ENCODE measurements around the gene PAWR.
"Not testable (repeated sequence)": the region's sequence is repeated elsewhere in the genome, so short reads cannot be mapped to it uniquely, and the experiment has no call there.

The PAWR gene

DNA sequence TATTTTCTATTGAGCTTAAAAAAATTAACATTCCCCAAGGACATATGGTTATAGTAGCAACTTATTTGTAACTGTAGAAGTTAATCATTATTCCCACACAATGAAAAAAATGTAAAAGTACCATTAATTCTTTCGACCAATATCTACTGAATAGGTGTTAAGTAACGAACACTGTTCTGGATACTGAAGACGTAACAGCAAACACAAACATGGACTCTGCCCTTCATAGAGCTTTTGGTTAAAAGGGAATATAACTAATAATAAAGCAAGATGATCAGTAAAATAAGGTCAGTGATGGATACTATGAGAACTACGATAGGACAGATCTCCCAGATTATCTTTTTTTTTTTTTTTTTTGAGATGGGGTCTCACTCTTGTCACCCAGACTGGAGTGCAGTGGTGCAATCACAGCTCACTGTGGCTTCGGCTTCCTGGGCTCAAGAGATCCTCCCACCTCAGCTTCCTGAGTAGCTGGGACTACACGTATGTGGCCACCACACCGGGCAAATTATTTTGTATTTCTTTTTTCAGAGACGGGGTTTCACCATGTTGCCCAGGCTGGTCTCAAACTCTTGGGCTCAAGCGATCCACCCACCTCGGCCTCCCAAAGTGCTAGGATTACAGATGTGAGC lies 93.9 kb downstream of the PAWR start:
- DNase-seq (ENCODE audit: low read depth in 1 of 2, low spot score in 1 of 2), result no peak

DNA sequence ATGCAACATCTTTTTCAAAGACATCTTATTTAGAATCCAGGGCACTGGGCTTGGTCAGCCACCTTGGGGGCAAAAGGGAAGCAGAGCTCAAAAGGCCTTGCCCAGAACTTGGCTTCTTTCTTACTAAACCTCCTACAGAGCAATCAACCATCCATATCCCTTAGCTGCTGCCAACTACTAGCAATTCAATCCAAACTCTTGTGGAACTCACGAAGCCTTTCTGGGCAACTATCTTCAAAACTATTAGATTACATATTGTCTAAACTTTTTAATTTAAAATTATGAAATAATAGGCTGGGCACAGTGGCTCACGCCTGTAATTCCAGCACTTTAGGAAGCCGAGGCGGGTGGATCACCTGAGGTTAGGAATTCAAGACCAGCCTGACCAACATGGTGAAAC lies 95.5 kb downstream of the PAWR start:
- no peak for DNase-seq (ENCODE audit: low read depth in 1 of 2, low spot score in 1 of 2)

DNA sequence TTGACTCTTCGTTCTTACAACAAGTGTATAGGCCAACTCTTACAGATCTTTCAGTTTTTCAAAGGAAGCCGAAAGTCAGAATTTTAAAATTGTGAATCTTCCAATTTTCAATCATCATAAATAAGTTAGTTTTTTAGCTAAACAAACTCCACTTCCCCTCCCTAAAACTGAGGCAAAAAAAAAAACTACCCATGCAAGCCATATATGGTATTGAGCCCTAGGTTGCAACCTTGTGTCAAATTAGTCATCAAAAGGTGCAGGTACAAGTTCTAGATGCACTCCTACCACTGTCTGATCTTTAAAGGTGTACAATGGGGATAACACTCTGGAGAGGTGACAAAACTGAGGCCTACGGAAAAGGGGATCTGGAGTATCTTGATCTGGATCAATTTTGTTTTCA lies 97.9 kb downstream of the PAWR start:
- no peak for DNase-seq (ENCODE audit: low read depth in 1 of 2, low spot score in 1 of 2)

DNA sequence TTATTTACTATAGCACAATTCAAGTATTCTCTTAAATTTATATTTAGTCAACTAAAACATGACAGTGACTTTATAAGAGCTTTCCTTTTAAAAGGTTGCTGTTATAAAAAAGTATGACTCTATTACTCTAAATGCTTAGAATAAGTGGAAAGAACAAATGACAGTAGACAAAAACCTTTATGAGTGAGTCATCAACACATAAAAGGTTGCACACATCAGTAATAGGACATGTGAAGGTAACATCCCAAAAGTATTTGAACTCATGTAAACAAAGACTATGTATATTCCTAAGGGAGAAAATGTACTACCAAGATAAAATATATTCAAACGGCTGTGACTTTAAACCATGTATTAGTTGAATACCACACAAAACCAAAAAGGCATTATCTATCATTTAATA lies 98.8 kb downstream of the PAWR start:
- DNase-seq (ENCODE audit: low read depth in 1 of 2, low spot score in 1 of 2), result no peak

- no peak for DNase-seq (ENCODE audit: low read depth in 1 of 2, low spot score in 1 of 2)
Measured at GRCh38 chr12:79590751-79591150, 100.0 kb downstream of the PAWR start.

GRCh38 chr12:79587368-79587767 lies 103.4 kb downstream of the PAWR start:
- no peak for DNase-seq (ENCODE audit: low read depth in 1 of 2, low spot score in 1 of 2)

- DNase-seq (ENCODE audit: low read depth in 1 of 2, low spot score in 1 of 2), result no peak
Measured at GRCh38 chr12:79585147-79585546, 105.6 kb downstream of the PAWR start.

DNA sequence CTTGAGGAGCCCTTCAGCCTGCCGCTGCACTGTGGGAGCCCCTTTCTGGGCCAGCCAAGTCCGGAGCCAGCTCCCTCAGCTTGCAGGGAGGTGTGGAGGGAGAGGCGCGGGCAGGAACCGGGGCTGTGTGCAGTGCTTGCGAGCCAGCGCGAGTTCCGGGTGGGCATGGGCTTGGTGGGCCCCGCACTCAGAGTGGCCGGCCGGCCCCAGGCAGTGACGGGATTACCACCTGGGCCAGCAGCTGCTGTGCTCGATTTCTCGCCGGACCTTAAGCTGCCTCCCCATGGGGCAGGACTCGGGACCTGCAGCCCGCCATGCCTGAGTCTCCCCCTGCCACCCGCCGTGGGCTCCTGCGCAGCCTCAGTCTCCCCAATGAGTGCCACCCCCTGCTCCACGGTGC lies 116.9 kb downstream of the PAWR start:
- DNase-seq (ENCODE audit: low read depth in 1 of 2, low spot score in 1 of 2), result no peak

GRCh38 chr12:79569679-79570078 lies 121.1 kb downstream of the PAWR start:
- DNase-seq (ENCODE audit: low read depth in 1 of 2, low spot score in 1 of 2), result no peak

- no peak for DNase-seq (ENCODE audit: low read depth in 1 of 2, low spot score in 1 of 2)
Measured at GRCh38 chr12:79567175-79567563, 123.6 kb downstream of the PAWR start.

DNA sequence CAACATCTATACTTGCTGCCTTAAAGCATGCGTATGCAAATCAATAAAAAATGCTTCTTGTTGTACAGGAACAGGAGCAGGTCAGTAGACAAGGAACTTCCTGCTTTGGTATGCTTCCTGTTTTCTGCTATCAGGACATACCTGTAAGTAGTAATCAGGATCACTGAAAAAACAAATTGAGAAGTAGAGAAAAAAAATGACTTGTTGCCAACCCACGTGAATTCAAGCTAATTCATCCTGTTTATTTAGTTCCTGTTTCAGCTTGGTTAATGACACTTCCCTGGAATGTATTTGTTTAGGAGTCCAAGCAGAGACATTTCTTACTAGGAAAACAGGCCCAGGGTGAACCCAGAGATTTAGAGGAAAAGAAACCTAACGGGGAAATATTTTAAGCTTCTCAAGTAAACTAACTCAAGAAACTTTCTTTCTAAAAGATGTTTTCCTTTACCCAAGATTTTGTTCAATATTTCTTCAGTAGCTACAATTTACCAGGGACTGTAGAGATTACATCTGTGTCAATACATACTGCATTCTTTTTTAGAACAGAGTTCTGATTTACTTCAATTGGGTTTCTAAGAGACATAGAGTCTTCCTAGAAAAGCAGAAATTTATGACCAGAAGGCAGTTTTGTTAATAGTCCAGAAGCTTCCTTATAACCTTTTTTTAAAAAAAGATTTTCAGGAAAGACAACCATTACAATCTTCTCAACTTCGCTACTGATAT lies 124.2 kb downstream of the PAWR start:
- DNase-seq (ENCODE audit: low read depth in 1 of 2, low spot score in 1 of 2), result no peak

DNA sequence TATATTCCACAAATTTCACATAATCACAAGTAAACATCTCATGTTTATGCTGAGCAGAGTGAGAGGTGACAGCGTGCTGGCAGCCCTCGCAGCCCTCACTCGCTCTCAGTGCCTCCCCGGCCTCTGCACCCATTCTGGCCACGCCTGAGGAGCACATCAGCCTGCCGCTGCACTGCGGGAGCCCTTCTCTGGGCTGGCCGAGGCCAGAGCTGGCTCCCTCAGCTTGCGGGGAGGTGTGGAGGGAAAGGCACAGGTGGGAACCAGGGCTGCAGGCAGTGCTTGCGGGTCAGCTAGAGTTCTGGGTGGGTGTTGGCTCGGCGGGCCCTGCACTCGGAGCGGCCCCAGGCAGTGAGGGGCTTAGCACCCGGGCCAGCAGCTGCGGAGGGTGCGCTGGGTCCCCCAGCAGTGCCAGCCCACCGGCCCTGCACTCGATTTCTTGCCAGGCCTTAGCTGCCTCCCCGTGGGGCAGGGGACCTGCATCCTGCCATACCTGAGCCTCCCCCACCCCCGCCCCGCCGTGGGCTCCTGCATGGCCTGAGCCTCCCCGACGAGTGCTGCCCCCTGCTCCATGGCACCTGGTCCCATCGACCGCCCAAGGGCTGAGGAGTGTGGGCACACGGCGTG lies 125.9 kb downstream of the PAWR start:
- not testable (repeated sequence) for DNase-seq (ENCODE audit: low read depth in 1 of 2, low spot score in 1 of 2)

DNA sequence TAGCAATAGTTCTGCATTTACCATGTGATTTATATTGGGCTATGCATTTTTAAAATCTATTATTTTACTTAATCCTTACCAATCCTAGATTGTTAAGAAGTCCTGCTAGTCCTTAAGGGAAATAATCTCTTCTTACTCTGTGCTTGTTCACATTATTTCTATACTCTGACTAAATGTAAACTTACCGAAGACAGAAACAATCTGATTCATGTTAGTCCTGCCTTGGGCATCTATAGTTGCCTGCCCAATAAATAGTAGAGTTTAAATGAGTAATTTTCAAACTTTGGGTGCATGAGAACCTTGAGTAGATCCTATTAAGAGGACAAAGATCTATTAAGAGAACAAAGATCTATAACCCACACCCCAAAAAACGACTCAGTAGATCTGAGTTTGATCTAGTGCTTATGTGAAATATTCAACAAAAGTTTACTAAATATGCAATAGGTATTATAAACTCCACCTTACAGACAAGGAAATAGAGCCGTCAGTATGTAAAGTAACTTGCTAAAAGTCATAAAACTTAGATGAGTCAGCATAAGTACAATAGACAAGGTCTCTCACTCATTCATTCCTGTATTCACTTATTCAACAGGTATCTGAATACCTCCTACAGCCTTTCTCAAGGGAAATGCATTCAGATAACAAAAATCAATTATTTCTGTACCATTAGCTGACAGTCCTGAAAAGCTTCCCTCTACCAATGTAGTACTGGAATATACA lies 127.6 kb downstream of the PAWR start:
- no peak for DNase-seq (ENCODE audit: low read depth in 1 of 2, low spot score in 1 of 2)

DNA sequence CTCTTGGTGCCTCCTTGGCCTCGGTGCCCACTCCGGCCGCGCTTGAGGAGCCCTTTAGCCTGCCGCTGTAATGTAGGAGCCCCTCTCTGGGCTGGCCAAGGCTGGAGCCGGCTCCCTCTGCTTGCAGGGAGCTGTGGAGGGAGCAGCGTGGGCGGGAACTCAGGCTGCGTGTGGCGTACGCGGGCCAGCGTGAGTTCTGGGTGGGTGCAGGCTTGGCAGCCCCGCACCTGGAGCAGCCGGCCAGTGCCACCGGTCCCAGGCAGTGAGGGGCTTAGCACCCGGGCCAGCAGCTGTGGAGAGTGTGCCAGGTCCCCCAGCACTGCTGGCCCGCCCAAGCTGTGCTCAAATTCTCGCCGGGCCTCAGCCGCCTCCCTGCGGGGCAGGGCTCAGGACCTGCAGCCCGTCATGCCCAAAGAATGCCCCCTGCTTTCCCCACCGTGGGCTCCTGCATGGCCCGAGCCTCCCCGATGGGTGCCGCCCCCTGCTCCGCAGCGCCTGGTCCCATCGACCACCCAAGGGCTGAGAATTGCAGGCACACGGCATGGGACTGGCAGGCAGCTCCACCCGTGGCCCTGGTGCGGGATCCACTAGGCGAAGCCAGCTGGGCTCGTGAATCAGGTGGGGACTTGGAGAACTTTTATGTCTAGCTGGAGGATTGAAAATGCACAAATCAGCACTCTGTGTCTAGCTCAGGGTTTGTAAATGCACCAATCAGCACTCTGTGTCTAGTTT lies 129.2 kb downstream of the PAWR start:
- no peak for DNase-seq (ENCODE audit: low read depth in 1 of 2, low spot score in 1 of 2)

DNA sequence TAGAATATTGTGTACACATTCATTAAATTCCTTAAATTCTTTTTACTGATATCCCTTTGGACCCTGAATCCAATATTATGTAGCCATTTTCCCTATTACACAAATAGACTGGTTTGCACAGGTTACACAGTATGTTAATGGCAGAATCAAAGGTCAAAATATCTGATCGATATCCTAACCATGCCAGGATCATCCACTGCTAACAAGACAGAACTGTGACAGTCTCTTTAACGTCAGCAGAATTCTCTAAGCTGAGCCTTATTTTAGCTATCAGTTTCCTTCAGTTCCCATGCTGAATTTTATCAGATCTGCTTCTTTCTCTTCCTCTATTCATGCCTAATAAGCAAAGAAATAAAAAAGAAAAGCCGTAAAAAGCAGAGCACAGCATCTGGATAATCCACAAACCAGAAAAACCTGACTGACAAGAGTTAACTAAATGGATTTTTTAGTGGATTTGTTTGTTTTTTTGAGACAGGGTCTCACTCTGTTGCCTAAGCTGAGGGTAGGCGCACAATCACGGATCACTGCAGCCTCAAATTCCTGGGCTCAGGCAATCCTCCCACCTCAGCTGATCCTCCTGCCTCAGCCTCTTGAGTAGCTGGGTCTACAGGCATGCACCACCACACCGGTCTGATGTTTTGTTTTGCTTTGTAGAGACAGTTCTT lies 130.4 kb downstream of the PAWR start:
- DNase-seq (ENCODE audit: low read depth in 1 of 2, low spot score in 1 of 2), result no peak

GRCh38 chr12:79559591-79559990 lies 131.2 kb downstream of the PAWR start:
- no peak for DNase-seq (ENCODE audit: low read depth in 1 of 2, low spot score in 1 of 2)

- no peak for DNase-seq (ENCODE audit: low read depth in 1 of 2, low spot score in 1 of 2)
Measured at GRCh38 chr12:79558924-79559469, 131.8 kb downstream of the PAWR start.

- DNase-seq (ENCODE audit: low read depth in 1 of 2, low spot score in 1 of 2), result no peak
Measured at GRCh38 chr12:79557690-79558315, 133.0 kb downstream of the PAWR start.

DNA sequence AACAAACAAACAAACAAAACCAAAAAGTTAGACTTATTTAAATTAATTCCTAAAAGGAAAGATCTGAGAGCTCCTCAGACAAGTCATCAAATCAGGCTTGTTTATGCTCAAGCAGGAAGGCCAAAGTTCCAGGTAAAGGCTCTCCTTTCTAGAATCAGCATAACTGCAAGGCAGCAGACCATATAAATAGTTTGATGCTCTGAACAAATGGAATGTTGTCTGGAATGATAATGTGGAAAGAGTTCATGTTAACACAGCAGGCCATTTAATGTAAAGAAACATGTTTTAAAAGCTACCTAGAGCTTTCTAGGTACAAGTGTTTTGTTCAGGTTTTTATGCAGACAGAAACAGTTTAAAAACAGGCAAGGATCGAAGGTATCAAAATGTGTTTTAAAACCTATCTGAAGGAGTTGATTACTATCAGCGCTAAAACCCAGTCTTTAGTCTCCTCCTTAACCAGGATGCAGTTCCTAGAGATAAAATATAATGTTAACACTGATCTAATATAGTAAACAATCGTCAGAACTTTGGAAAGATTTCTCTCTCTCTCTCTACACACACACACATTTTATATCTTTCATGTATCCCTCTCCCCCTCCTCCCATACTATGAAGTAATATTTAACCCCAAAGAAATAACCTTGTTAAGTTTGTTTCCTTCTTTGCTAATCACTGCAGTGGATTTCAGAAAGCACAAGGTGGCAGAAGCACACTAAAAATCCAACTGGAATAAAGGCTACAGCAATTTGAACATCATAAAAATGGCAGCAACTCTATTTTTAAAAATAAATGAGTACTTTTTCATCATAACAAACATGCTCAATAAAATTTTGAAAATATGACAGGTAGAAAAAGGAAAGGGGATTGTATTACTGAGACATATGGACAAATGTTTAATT lies 135.5 kb downstream of the PAWR start:
- no peak for DNase-seq (ENCODE audit: low read depth in 1 of 2, low spot score in 1 of 2)
